GM19238 (cell line): ENCODE data around the gene NFKB1.
"Not testable (repeated sequence)": the region's sequence is repeated elsewhere in the genome, so short reads cannot be mapped to it uniquely, and the experiment has no call there.

Experiments used
- DNase-seq: peaks from one replicate; pipeline ENCODE4 v3.0.0; 2011; ENCODE audit warnings: low spot score; ENCODE audit not compliant: insufficient read length

NFKB1 gene

DNA sequence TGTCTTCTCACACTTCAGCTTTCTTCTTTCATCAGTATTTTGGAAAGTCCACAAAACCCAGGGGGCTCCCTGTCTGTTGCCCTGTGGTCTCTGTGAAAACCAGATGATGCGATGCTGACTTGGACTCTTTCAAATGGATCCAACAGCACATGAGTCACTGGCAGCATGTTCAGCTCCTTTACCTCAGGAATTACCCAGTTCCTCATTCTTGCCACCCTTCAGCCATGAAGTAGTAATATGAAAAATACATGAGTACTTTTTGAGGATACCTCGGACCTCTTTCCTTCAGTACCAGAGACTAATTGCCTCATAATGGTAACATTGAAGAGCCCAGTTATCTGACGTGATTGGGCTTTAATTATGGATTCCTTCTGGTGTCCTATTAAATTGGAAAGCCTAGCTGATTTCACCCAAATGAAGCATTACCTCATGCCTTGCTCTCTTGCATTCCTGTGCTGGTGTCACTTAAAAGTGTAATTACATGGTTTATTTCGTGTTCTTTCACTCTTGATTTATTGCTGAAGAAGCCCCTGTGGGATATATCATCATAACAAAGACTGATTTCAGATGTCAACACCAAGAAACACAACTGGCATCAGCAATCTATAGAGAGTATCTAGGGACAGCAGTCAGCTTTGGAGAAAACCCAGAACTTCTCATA lies 63.4 kb downstream of the NFKB1 start:
- no peak for DNase-seq

DNA sequence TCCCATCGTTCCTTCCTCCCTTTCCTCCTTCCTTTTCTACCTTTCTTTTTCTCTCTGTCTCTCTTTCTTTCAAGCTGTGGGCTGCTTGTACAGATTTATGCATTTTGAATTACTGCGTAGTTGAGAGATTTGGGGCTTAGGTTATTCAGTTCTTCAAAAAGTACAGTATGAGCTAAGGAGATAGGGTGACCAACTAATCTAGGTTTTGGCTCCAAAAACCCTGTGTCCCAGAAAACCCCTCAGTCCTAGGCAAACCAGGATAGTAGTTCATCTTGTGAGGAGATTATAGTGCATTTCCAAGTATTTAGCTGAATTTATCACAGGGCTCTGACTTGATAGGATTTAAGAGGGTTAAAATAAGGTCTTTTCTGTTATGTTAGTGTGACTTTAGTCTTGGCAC lies 64.5 kb downstream of the NFKB1 start:
- no peak for DNase-seq

DNA sequence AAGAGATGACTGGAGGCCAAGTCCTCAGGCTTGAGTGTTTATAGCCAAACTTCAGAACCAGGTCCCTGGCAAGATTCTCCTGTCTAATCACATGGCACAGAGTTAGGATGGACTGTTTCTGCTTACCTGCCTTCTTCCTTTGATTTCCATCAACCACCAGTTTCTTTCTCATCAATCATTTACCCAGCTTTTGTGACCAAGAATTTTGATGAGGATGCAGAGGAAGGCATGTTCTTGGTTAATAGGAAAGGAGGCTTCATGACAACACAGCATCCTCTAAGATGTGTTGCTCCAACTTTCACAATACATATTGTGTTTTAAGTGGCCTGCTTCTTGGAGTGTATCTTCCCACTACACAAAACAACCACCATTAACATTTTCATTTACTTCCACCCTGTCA lies 65.3 kb downstream of the NFKB1 start:
- no peak for DNase-seq

DNA sequence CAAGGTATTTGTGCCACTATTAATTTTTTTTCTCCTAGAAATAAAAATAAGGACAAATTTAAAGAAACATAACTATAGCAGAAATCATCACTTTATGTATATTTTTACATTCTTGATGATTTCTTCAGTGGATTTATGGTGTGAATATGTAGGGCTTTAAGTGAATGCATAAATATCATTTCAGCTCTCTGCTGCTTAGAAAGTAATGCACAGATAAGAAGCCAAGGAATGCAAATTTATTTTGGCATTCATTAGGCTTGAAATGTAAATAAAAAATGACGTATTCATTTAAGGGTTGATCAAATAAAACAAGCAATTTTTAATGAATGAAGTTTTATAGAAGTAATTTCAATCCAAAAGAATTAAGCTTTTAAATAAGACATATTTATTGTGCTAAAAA lies 66.3 kb downstream of the NFKB1 start:
- no peak for DNase-seq

DNA sequence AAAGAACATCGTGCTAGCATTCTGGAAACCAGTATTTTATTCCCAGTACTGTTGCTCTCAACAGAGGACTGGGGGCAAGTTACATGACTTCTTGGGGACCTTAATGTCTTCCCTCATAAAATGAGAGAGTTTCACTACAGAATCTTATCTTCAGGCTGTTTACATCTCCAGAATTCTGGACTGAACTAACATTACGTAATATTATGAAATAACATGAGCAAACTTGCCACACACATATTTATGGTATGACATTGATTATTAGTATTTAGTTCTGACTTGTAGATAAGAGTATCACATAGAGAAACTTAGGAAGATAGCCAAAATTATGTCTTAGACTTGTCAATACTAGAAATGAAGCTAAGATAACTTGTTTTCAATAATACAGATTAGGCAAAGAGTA lies 68.0 kb downstream of the NFKB1 start:
- no peak for DNase-seq

DNA sequence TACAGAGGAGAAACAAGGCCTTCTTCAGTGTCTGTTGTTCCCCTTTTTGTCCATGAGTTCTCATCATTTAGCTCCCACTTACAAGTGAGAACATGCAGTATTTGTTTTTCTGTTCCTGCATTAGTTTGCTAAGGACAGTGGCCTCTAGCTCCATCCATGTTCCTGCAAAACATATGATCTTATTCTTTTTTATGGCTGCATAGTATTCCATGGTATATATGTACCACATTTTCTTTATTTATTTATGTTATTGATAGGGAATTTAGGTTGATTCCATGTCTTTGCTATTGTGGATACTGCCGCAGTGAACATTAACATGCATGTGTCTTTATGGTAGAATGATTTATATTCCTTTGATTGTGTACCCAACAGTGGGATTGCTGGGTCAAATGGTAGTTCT lies 69.1 kb downstream of the NFKB1 start:
- not testable (repeated sequence) for DNase-seq

DNA sequence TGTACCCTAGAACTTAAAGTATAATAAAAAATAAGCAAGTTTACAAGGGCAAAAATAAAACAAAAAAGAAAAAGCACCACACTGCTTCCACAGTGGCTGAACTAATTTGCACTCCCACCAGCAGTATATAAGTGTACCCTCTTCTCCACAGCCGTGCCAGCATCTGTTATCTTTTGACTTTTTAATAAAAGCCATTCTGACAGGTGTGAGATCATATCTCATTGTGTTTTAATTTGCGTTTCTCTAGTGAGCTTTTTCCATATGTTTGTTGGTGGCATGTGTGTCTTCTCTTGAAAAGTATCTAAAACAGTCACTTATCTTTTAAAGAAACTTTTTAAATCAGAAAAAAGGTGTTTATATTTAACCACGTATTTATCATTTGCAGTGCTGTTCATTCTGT lies 71.3 kb downstream of the NFKB1 start:
- DNase-seq = no peak

DNA sequence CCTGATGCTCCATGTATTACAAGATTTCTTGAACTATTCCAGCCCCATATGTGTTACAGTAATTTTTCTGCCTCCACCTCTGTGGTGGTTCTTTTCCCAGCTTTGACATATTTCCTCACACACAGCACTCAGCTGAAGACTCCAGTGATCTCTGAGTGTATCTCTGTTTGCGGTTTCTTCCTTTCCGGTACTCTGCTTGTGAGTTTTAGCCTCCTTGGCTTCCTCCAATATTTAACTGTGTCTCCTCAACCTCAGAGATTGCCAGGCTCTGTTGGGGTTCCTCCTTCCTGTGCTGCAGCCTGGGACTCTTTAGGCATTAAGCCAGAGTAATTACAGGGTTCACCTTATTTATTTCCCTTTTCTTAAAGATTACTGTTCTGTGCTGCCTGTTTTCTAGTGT lies 73.2 kb downstream of the NFKB1 start:
- DNase-seq = no peak

DNA sequence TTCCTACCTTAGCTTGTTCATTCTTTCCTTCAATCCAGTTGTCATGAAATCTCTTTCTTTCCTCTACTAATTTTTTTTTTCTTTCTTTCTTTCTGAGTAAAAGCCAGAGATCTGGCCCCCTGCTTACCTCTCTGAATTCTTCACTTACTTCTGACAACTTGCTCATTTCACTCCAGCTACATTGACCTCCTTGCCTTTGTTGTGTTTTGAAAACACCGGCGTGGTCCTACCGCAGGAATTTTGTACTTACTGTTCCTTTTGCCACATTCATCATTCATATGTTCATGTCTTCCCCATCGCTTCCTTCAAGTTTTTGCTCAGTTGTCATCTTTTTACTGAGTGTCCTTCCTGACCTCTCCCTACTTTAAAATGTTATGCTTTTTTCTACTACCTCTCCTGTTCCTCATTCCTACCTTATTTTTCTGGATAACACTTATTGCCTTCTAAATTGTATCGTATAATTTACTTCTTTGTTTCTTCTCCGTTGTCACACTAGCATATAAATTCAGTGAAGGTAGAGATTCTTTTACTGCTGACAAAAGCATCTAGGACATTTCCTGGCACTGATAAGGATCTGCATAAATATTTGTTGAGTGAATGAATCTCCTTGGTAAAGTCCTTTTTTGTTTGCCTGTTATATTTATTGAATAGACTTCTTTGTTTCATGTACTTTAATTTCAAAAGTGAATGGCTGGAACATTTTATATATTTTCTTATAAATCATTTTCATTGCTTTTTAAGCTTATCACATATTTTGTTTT lies 74.4 kb downstream of the NFKB1 start:
- DNase-seq = no peak

DNA sequence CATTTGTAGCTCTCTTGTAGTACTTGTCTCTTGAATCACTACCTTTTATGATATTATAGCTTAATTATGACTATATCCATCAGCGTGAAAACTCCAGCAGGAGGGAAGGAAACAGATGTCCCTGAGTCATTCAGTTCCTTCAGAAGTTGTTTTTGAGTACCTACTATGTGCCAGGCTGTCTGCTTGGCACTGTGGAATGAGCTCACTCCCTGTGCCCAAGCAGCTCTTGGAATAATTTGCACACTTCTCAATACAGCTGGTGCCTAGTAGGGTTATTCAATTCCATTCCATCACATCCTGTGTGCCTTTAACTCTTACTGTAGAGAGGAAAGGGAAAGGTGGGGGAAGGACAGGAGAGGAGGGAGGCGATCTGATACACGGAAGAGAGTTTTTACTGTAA lies 77.1 kb downstream of the NFKB1 start:
- DNase-seq = no peak

DNA sequence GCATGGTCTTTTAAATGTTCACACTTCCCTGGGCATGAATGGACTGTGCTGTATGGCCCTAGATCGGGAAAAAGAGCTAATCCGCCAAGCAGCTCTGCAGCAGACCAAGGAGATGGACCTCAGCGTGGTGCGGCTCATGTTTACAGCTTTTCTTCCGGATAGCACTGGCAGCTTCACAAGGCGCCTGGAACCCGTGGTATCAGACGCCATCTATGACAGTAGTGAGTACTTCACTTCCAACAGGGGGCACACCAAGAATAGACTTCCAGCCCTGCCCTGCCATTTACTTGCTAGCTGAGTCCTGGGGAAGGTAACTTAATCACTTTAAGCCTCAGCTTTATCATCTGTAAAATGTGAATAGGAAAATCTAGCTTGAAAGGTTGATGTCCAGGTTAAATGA lies 77.7 kb downstream of the NFKB1 start:
- DNase-seq = no peak

DNA sequence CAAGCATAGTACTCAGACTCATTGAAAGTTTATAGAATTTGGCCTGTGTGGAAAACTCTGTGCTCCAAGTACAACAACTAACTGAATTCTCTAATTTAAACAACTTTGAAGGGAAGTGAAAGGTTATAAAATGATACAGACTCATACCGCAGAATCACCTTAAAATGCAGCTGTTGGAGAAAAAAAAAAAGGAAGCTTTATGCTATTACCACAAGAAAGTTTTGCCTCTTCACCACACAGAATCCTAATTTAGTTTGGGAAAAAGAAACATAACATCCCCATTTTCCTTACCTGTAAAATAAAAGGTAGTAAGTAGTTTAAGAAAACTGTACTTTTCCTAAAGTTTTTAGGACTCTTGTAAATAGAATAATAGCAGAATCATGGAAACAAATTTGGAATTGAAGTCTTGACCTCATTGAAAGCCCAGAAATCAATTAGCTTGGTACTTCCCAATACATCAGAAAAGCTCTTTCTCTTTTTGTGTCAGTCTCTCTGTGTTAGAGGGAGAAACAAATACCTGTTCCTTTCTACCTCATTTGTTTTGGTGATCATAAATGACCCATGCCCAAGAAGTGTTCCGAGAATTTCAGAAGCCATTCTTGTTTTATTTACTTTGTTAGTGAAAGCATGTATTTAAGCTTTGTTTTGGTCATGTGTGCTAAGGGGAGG lies 78.8 kb downstream of the NFKB1 start:
- DNase-seq = no peak

DNA sequence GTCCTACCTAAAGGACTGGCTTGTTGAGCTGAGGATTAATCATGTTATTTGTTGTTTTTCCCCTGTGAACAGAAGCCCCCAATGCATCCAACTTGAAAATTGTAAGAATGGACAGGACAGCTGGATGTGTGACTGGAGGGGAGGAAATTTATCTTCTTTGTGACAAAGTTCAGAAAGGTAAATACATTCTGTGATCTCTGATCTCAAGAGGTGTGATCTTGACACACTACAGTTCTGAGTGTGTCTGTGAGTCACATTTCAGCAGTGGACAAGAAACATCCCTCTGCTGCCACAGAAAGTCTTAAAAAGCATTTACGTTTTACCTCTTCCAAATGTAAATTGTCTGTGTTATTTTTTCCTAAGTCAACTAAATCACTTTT lies 79.3 kb downstream of the NFKB1 start:
- DNase-seq = no peak

DNA sequence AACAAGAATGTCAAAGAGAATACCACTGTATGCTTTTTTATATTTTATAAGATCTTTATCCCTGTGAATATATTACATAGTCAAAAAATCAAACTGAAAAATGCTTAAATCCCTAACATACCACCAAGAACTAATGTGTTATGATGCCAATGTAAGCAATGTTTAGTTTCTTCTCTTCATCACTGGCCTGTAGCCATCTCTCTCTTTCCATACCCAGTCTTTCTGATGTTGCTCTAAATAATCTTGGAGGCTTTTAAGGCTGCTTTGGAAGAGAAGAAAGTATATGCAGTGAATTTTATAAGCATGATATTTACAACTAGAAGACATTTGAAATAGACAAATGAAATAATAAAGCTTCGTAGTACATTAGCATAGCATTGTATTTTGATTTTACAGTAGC lies 82.9 kb downstream of the NFKB1 start:
- no peak for DNase-seq

DNA sequence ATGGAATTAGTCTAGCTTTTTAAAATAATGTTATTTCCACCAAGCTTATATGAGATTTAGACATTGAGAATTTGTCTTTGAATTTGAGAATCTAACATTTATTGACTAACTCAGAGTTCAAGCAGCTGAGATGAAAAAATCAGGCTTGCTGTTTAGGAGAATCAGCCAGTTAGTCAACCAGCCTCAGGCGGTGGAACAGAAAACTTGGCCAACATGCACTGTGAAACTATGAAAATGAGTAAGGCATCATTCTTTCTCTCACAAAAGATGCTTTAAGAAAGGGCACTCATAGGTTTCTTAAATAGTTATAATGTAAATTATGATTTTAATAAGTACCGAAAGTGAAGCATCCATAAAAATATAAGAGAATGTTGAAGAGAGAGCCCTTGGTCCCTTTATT lies 84.2 kb downstream of the NFKB1 start:
- DNase-seq = no peak

DNA sequence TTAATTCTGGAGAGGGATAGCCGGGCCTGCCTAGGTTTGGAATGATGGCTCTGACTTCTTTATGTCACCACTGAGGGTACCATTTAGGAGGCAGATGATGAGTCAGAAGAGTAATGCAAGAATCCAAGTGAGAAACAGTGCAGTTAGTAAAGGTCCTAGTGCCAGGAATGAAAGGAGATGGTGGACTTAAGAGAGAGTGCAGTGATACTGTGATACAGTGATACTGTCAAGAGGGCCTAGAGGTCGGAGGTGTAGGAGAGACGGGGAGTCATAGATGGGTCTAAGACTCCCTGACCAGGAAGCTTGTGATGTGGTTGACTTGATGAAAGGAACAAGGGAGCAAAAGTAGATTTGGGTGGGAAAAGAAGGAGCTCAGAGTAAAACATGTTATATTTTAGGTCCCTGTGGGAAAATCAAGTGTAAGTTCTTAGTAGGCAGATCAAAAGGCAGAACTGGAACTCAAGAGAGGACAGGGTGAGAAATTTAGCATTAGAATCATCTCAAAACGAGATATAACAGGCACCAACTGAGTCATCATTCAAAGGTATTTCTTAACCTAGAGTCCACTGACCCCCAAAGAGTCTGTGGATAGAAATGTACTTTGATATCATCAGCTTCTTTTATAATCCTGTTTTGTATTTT lies 85.0 kb downstream of the NFKB1 start:
- DNase-seq = no peak

DNA sequence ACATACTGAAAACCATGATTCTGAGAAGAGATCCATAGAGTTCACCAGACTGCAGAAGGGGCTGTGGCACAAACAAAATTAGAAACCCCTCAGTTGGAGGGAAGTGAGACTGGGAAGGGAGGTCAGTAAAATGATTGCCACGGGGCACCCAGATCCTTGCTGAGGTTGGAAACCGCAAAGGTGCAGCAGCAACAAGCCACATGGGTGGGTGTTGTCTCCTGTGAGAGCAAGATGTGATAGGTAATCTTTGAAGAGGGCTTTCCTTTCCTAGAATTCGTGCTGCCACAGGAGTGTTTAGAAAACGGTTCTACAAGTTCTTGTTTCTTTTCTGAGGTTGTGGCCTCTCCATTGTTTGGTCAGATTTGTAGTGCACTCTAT lies 85.5 kb downstream of the NFKB1 start:
- DNase-seq = no peak

DNA sequence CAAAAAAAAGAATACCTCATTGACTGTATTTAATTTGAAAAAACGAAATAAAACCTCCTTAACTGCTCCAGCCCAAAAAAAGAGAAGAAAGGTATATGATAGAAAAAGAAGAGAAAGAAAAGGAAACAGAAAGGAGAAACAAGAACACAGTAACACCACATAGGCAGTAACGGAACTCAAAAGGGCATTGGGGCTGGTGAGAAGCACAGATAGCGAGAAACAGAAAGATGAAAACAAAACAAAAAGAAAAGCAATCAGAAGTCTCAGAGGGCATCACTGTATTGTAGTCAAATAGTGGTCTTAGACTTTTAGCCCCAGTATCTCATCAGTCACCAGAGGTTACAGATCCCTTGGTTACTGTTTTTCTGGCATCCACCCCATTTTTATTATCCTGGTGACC lies 88.6 kb downstream of the NFKB1 start:
- no peak for DNase-seq

DNA sequence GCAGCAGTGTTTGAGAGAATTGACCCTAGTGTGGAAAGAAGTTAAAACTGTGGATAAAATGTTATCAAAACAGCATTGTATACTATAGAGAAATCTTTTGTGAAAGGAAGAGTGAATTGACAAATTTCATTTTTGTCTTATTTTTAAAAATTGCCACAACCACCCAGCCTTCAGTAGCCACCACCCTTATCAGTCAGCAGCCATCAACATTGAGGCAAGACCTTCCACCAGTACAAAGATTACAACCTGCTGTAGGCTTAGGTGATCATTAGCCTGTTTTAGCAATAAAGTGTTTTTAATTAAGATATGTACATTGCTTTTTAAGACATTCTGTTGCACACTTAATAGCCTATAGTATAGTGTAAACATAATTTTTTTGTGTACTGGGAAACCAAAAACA lies 91.1 kb downstream of the NFKB1 start:
- no peak for DNase-seq

DNA sequence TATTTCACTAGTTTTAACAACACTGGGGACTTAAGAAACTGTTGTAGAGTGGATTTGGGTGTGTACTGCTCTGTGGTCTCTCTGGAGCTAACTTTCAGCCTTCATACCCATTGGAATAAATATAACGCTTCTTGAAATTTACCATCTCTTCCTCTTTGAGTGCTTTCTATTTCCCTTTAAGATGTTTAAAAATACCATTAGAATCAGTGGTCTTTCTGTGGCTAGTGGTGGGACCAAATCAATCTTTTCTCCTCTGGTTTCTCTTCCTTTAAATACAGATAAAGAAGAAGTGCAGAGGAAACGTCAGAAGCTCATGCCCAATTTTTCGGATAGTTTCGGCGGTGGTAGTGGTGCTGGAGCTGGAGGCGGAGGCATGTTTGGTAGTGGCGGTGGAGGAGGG lies 92.0 kb downstream of the NFKB1 start:
- DNase-seq = no peak

DNA sequence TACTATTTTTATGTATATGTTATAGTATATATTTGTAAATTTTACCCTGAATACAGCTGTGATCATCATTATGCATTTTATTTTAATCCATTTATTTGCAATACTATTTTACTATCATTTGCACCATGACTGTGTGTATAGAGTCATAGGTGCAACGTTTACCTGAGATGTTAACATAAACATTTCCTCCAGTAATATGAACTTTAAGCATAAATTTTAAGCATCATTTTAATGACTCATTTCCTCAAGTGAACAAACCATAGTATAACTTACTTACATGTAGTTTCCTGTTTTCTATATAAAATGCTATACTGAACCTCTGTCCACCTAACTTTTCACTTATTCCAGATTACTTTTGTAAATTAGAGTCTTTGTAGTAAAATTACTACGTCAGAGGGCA lies 92.8 kb downstream of the NFKB1 start:
- no peak for DNase-seq

DNA sequence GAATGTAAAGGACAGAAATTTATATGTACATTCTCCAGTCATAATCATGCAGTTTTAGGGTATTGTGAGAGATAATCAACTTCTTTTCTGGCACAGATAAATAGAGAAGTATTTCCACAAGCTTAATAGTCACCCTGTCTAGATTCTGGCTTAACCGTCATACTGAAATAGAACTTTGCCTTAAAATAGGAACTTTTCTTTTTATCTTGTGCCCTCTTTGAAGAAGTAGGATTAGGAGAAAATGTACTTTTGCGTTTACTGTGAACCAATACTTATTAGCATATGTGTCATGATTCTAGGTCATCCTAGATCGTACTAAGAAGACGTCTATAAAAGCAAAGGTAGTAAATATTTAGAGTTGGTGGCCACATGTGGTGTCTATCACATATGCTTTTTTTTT lies 95.4 kb downstream of the NFKB1 start:
- no peak for DNase-seq
